ENCODE results near the gene KCNH8. TPM values are rescaled to one million over a fixed set of nuclear protein-coding genes. Genes with fewer than 3 reads are reported as not detected.

Gene KCNH8
- total RNA-seq, 1 experiment from 2014 or later, result 0.12 TPM

DNA sequence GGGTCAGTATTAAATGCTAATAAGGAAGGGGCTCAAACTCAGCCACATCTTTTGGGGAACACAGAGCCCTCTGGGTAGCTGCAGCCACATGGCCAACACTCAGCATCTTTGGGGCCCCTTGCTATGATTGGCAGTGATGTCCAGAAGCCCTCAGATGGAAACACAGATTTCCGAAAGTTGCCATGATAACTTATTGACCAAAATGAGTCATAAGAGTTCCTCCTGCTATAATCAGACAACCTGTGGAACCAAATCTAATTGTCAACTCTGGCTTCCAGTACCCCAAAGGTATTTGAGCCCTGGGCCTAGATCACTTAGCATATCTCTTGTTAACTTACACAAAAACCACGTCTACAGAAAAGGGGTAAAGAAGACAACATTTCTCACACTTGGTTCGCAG lies 392.2 kb downstream of the KCNH8 start:
- Histone ChIP-seq H3K9ac (ENCODE audit: low read length) (no peak overlapping the region), H3K27me3 (ENCODE audit: insufficient read depth, low read length) (no peaks in the 10 kb centered on the region), H3K4me1 (ENCODE audit: control insufficient read depth in 1 of 2, insufficient read depth in 2 of 2, low read length in 2 of 2) (no peaks in the 10 kb centered on the region), H3K36me3 (ENCODE audit: control insufficient read depth in 1 of 2, insufficient read depth in 2 of 2, low read length in 2 of 2) (no peaks in the 10 kb centered on the region), H3K4me3 (replicated peaks in 1 of 2; ENCODE audit: low read depth in 1 of 2, low read length in 2 of 2) (no peak overlapping the region), H3K9me2 (ENCODE audit: insufficient read depth) (no peaks in the 10 kb centered on the region), H2AFZ (ENCODE audit: low read depth, low read length, poor library complexity, severe bottlenecking) (no peak overlapping the region), H3K79me2 (ENCODE audit: insufficient read depth, low read length) (no peaks in the 10 kb centered on the region), H3K27ac (ENCODE audit: low read depth, low read length) (no peak overlapping the region), H4K20me1 (ENCODE audit: insufficient read depth) (no peaks in the 10 kb centered on the region), H3K9me3 (ENCODE audit: control insufficient read depth in 1 of 2, insufficient read depth in 1 of 2, low read depth in 1 of 2, low read length in 2 of 2) (no peaks in the 10 kb centered on the region), H3K4me2 (ENCODE audit: low read length) (no peak overlapping the region)
- ATAC-seq (no peak), DNase-seq (ENCODE audit: low read depth, low spot score) (no peak)
- CTCF ChIA-PET, result no interaction called here
- RAD21 ChIA-PET (ENCODE audit: low non-redundant PET in 1 of 2, low total read pairs in 2 of 2, uncharacterized antibody in 2 of 2, unreplicated experiment in 2 of 2), result no interaction called here
- POLR2A ChIA-PET, result no interaction called here
- TF ChIP-seq ZFX (IDR thresholded peaks at IDR 0.05) (no peak), CBX3 (IDR thresholded peaks at IDR 0.05; ENCODE audit: low read depth) (no peak), SP1 (IDR thresholded peaks at IDR 0.05; ENCODE audit: low read depth) (no peak), ZNF274 (IDR thresholded peaks at IDR 0.05; ENCODE audit: low read depth, low read length) (no peak), RAD21 (IDR thresholded peaks at IDR 0.05; ENCODE audit: low read depth) (no peak), TCF7L2 (IDR thresholded peaks at IDR 0.05; ENCODE audit: borderline replicate concordance, extremely low read depth, insufficient read depth, insufficient read length) (no peak), SIN3A (IDR thresholded peaks at IDR 0.05; ENCODE audit: low read depth) (no peak), FOSL1 (IDR thresholded peaks at IDR 0.05; ENCODE audit: low read depth) (no peak), JUND (IDR thresholded peaks at IDR 0.05) (no peak), YY1 (IDR thresholded peaks at IDR 0.05; ENCODE audit: extremely low read depth, insufficient replicate concordance, low read depth, low read length) (no peak), SRF (IDR thresholded peaks at IDR 0.05; ENCODE audit: low read depth) (no peak), EZH2 (IDR thresholded peaks at IDR 0.05) (no peak)
- TF ChIP-seq, protein P1, sequence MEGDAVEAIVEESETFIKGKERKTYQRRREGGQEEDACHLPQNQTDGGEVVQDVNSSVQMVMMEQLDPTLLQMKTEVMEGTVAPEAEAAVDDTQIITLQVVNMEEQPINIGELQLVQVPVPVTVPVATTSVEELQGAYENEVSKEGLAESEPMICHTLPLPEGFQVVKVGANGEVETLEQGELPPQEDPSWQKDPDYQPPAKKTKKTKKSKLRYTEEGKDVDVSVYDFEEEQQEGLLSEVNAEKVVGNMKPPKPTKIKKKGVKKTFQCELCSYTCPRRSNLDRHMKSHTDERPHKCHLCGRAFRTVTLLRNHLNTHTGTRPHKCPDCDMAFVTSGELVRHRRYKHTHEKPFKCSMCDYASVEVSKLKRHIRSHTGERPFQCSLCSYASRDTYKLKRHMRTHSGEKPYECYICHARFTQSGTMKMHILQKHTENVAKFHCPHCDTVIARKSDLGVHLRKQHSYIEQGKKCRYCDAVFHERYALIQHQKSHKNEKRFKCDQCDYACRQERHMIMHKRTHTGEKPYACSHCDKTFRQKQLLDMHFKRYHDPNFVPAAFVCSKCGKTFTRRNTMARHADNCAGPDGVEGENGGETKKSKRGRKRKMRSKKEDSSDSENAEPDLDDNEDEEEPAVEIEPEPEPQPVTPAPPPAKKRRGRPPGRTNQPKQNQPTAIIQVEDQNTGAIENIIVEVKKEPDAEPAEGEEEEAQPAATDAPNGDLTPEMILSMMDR (IDR thresholded peaks at IDR 0.05 in 2 of 3, conservative IDR thresholded peaks at IDR 0.05 in 1 of 3; ENCODE audit: borderline replicate concordance in 1 of 3, insufficient read depth in 1 of 3, low read depth in 2 of 3, low read length in 2 of 3), result no peak
- TF ChIP-seq, protein P2, sequence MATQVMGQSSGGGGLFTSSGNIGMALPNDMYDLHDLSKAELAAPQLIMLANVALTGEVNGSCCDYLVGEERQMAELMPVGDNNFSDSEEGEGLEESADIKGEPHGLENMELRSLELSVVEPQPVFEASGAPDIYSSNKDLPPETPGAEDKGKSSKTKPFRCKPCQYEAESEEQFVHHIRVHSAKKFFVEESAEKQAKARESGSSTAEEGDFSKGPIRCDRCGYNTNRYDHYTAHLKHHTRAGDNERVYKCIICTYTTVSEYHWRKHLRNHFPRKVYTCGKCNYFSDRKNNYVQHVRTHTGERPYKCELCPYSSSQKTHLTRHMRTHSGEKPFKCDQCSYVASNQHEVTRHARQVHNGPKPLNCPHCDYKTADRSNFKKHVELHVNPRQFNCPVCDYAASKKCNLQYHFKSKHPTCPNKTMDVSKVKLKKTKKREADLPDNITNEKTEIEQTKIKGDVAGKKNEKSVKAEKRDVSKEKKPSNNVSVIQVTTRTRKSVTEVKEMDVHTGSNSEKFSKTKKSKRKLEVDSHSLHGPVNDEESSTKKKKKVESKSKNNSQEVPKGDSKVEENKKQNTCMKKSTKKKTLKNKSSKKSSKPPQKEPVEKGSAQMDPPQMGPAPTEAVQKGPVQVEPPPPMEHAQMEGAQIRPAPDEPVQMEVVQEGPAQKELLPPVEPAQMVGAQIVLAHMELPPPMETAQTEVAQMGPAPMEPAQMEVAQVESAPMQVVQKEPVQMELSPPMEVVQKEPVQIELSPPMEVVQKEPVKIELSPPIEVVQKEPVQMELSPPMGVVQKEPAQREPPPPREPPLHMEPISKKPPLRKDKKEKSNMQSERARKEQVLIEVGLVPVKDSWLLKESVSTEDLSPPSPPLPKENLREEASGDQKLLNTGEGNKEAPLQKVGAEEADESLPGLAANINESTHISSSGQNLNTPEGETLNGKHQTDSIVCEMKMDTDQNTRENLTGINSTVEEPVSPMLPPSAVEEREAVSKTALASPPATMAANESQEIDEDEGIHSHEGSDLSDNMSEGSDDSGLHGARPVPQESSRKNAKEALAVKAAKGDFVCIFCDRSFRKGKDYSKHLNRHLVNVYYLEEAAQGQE (IDR thresholded peaks at IDR 0.05; ENCODE audit: low read depth), result no peak
- TF ChIP-seq, protein P3, sequence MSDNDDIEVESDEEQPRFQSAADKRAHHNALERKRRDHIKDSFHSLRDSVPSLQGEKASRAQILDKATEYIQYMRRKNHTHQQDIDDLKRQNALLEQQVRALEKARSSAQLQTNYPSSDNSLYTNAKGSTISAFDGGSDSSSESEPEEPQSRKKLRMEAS (IDR thresholded peaks at IDR 0.05), result no peak
- no TSS peak for BruUV-seq (replicated peaks)
- intact Hi-C loops (cut with micrococcal nuclease), result loop anchor here (10.0 kb wide), 1 partner anchor 476 kb away; no protein-coding TSS in a partner anchor

Data from HCT116 (cell line).